Endodermal cell (in vitro differentiated cells): ENCODE data around the gene FUOM. TPM values are rescaled to one million over a fixed set of nuclear protein-coding genes. Genes with fewer than 3 reads are reported as not detected.

Experiments
- DNase-seq: peaks from one replicate; pipeline ENCODE4 v3.0.0-alpha.2; 2017
- H3K27ac ChIP-seq: 2 replicates; pipeline ENCODE4 v1.5.1; 2013; ENCODE audit warnings: mild to moderate bottlenecking, low read depth, low read length, moderate library complexity
- H3K27me3 ChIP-seq: 2 replicates; pipeline ENCODE4 v1.6.1; 2013; ENCODE audit warnings: mild to moderate bottlenecking, low read length, moderate library complexity; ENCODE audit not compliant: insufficient read depth, control insufficient read depth, poor library complexity, severe bottlenecking
- H3K36me3 ChIP-seq: 2 replicates; pipeline ENCODE4 v1.7.0; 2013; ENCODE audit warnings: mild to moderate bottlenecking, low read length, moderate library complexity; ENCODE audit not compliant: control insufficient read depth, insufficient read depth
- H3K4me1 ChIP-seq: one replicate; pipeline ENCODE4 v1.7.0; 2013; ENCODE audit warnings: low read length; ENCODE audit not compliant: control insufficient read depth, insufficient read depth
- H3K4me3 ChIP-seq: 2 replicates; pipeline ENCODE4 v1.5.1; 2013; ENCODE audit warnings: mild to moderate bottlenecking, low read length, moderate library complexity
- H3K9ac ChIP-seq: 2 replicates; pipeline ENCODE4 v1.6.1; 2013; ENCODE audit warnings: mild to moderate bottlenecking, low read length, moderate library complexity; ENCODE audit not compliant: poor library complexity, severe bottlenecking; ENCODE audit errors: extremely low read depth
- H3K9me3 ChIP-seq: 2 replicates; pipeline ENCODE4 v1.6.1; 2013; ENCODE audit warnings: mild to moderate bottlenecking, low read length, moderate library complexity; ENCODE audit not compliant: control insufficient read depth
- H3K27ac Mint-ChIP-seq: 2 replicates; pipeline ENCODE4 v1.8.0; 2020; ENCODE audit warnings: mixed read lengths
- H3K27me3 Mint-ChIP-seq: 2 replicates; pipeline ENCODE4 v1.8.0; 2021; ENCODE audit warnings: mild to moderate bottlenecking, mixed read lengths; ENCODE audit not compliant: insufficient read depth
- H3K36me3 Mint-ChIP-seq: 2 replicates; pipeline ENCODE4 v1.8.0; 2020; ENCODE audit warnings: low read depth, mixed read lengths
- H3K4me1 Mint-ChIP-seq: 2 replicates; pipeline ENCODE4 v1.8.0; 2020; ENCODE audit warnings: mixed read lengths
- H3K4me3 Mint-ChIP-seq: 2 replicates; pipeline ENCODE4 v1.8.0; 2020; ENCODE audit warnings: mild to moderate bottlenecking, moderate library complexity, mixed read lengths
- H3K9me3 Mint-ChIP-seq: 2 replicates; pipeline ENCODE4 v1.8.0; 2020; ENCODE audit warnings: mild to moderate bottlenecking, mixed read lengths
- CTCF ChIP-seq: fragments of 200-600 bp; sonication (generic); conservative IDR thresholded peaks from 2 replicates; pipeline ENCODE4 v1.5.0; 2021; ENCODE audit warnings: antibody characterized with exemption, mild to moderate bottlenecking
- WGBS, 2 experiments: methylation state at CpG; one replicate each; pipeline versions ENCODE4 v1.1.5 to v1.1.7; 2013; ENCODE audit warnings: missing lambda C conversion rate in 2 of 2, mixed read lengths in 1 of 2; ENCODE audit not compliant: insufficient coverage in 1 of 2, insufficient read length in 1 of 2; 5-methylcytosine and 5-hydroxymethylcytosine counted together
- total RNA-seq, 2 donors: library from RNA; stranded (reverse); fragmentation: NEBNext Ultra II Directional in 1 of 2; extraction: Animal tissue kit (Norgen Biotek cat#: 25700) in 1 of 2; gene quantifications; 2 replicates in 1 of 2; 3 replicates in 1 of 2; pipeline ENCODE4 v1.2.1, GENCODE V29; 2021

Gene FUOM
- total RNA-seq, 2 donors from 2014 or later: 81.0 to 83.9 TPM

- WGBS, 2 experiments: 91 to 100% methylated on average over 1 to 5 of the region's 5 CpGs
- H3K27ac Mint-ChIP-seq: no peak overlapping the region
- Histone ChIP-seq H3K4me1 (peaks cover 8% of the 10 kb centered on the region), H3K27ac (no peak overlapping the region), H3K4me3 (no peak overlapping the region), H3K27me3 (no peaks in the 10 kb centered on the region), H3K9ac (no peak overlapping the region), H3K9me3 (no peaks in the 10 kb centered on the region), H3K36me3 (peaks cover 37% of the 10 kb centered on the region)
- H3K9me3 Mint-ChIP-seq: no peaks in the 10 kb centered on the region
- H3K4me1 Mint-ChIP-seq: peaks cover 7% of the 10 kb centered on the region
- peaks cover 43% of the 10 kb centered on the region for H3K36me3 Mint-ChIP-seq
- H3K4me3 Mint-ChIP-seq: no peak overlapping the region
- peaks cover 4% of the 10 kb centered on the region for H3K27me3 Mint-ChIP-seq
- TF ChIP-seq CTCF: no peak
- no peak for DNase-seq
Observed at GRCh38 chr10:133361227-133361626, 3.4 kb upstream of the FUOM start.

GRCh38 chr10:133359972-133360610 is 2.3 kb upstream of the FUOM start:
- TF ChIP-seq CTCF: no peak
- Histone ChIP-seq H3K36me3 (peaks cover 33% of the 10 kb centered on the region), H3K27ac (no peak overlapping the region), H3K9ac (no peak overlapping the region), H3K9me3 (no peaks in the 10 kb centered on the region), H3K4me1 (peaks cover 13% of the 10 kb centered on the region), H3K27me3 (no peaks in the 10 kb centered on the region), H3K4me3 (no peak overlapping the region)
- Mint-ChIP-seq H3K36me3 (peaks cover 36% of the 10 kb centered on the region), H3K4me3 (no peak overlapping the region), H3K9me3 (no peaks in the 10 kb centered on the region), H3K27ac (no peak overlapping the region), H3K4me1 (peaks cover 7% of the 10 kb centered on the region), H3K27me3 (peaks cover 4% of the 10 kb centered on the region)
- DNase-seq: no peak
- 91 to 92% methylated on average over 17 of the region's 17 CpGs for WGBS, 2 experiments

- Histone ChIP-seq H3K4me3 (no peak overlapping the region), H3K9me3 (no peaks in the 10 kb centered on the region), H3K27me3 (no peaks in the 10 kb centered on the region), H3K27ac (no peak overlapping the region), H3K36me3 (peaks cover 33% of the 10 kb centered on the region), H3K4me1 (peaks cover 13% of the 10 kb centered on the region), H3K9ac (no peak overlapping the region)
- Mint-ChIP-seq H3K9me3 (no peaks in the 10 kb centered on the region), H3K36me3 (peaks cover 32% of the 10 kb centered on the region), H3K4me1 (peaks cover 7% of the 10 kb centered on the region), H3K27me3 (peaks cover 4% of the 10 kb centered on the region), H3K27ac (no peak overlapping the region), H3K4me3 (no peak overlapping the region)
- no peak for TF ChIP-seq CTCF
- whole genome bisulfite sequencing, 2 experiments: 66 to 88% methylated on average over 4 to 6 of the region's 6 CpGs
- DNase-seq: no peak
Observed at GRCh38 chr10:133359554-133359971, 1.7 kb upstream of the FUOM start.
